Measurements from ENCODE around the gene MEP1B.

Gene MEP1B

GRCh38 chr18:32261003-32261402, 71.2 kb downstream of the MEP1B start:
- Histone ChIP-seq H3K4me2 (ENCODE audit: insufficient read depth, low read length) (no peak overlapping the region), H3K4me1 (ENCODE audit: insufficient read depth, low read length) (no peaks in the 10 kb centered on the region), H4K20me1 (ENCODE audit: insufficient read depth, low read length) (no peaks in the 10 kb centered on the region), H3K27ac (ENCODE audit: low read length) (no peak overlapping the region), H3K79me2 (ENCODE audit: insufficient read depth, low read length) (no peaks in the 10 kb centered on the region), H3K4me3 (ENCODE audit: low read depth in 1 of 2, low read length in 2 of 2) (no peak overlapping the region), H3K27me3 (ENCODE audit: insufficient read depth, low read length, poor library complexity) (peaks cover 3% of the 10 kb centered on the region), H3K9ac (ENCODE audit: low read depth, low read length) (no peak overlapping the region), H3K9me3 (ENCODE audit: insufficient read depth, low read length, severe bottlenecking) (no peaks in the 10 kb centered on the region), H3K36me3 (ENCODE audit: insufficient read depth, low read length) (no peaks in the 10 kb centered on the region), H2AFZ (ENCODE audit: low read depth, low read length) (no peak overlapping the region)
- no peak for DNase-seq
- TF ChIP-seq CTCF (IDR thresholded peaks at IDR 0.05; ENCODE audit: borderline replicate concordance, extremely low read depth, low read length, poor library complexity, severe bottlenecking) (peak; percentile 11), EZH2 (IDR thresholded peaks at IDR 0.05; ENCODE audit: borderline replicate concordance, low read depth, low read length, severe bottlenecking) (no peak)
- ATAC-seq (ENCODE audit: insufficient read depth, low read depth): no peak

GRCh38 chr18:32262092-32262491, 72.3 kb downstream of the MEP1B start:
- peaks cover 3% of the 10 kb centered on the region for H3K27me3 ChIP-seq (ENCODE audit: insufficient read depth, low read length, poor library complexity)
- H3K4me1 ChIP-seq (ENCODE audit: insufficient read depth, low read length): no peaks in the 10 kb centered on the region
- H3K79me2 ChIP-seq (ENCODE audit: insufficient read depth, low read length): no peaks in the 10 kb centered on the region
- no peak overlapping the region for H3K4me2 ChIP-seq (ENCODE audit: insufficient read depth, low read length)
- H4K20me1 ChIP-seq (ENCODE audit: insufficient read depth, low read length): no peaks in the 10 kb centered on the region
- no peak overlapping the region for H3K4me3 ChIP-seq (ENCODE audit: low read depth in 1 of 2, low read length in 2 of 2)
- TF ChIP-seq EZH2 (IDR thresholded peaks at IDR 0.05; ENCODE audit: borderline replicate concordance, low read depth, low read length, severe bottlenecking) (no peak), CTCF (IDR thresholded peaks at IDR 0.05; ENCODE audit: borderline replicate concordance, extremely low read depth, low read length, poor library complexity, severe bottlenecking) (no peak)
- no peak for DNase-seq
- ATAC-seq (ENCODE audit: insufficient read depth, low read depth): no peak
- no peak overlapping the region for H3K27ac ChIP-seq (ENCODE audit: low read length)
- no peak overlapping the region for H3K9ac ChIP-seq (ENCODE audit: low read depth, low read length)
- H2AFZ ChIP-seq (ENCODE audit: low read depth, low read length): no peak overlapping the region
- no peaks in the 10 kb centered on the region for H3K36me3 ChIP-seq (ENCODE audit: insufficient read depth, low read length)
- H3K9me3 ChIP-seq (ENCODE audit: insufficient read depth, low read length, severe bottlenecking): no peaks in the 10 kb centered on the region

GRCh38 chr18:32264401-32264800, 74.6 kb downstream of the MEP1B start:
- Histone ChIP-seq H3K79me2 (ENCODE audit: insufficient read depth, low read length) (no peaks in the 10 kb centered on the region), H3K4me2 (ENCODE audit: insufficient read depth, low read length) (no peak overlapping the region), H2AFZ (ENCODE audit: low read depth, low read length) (no peak overlapping the region), H4K20me1 (ENCODE audit: insufficient read depth, low read length) (no peaks in the 10 kb centered on the region), H3K4me1 (ENCODE audit: insufficient read depth, low read length) (no peaks in the 10 kb centered on the region), H3K27me3 (ENCODE audit: insufficient read depth, low read length, poor library complexity) (peaks cover 3% of the 10 kb centered on the region), H3K4me3 (ENCODE audit: low read depth in 1 of 2, low read length in 2 of 2) (no peak overlapping the region), H3K27ac (ENCODE audit: low read length) (no peak overlapping the region), H3K36me3 (ENCODE audit: insufficient read depth, low read length) (no peaks in the 10 kb centered on the region), H3K9me3 (ENCODE audit: insufficient read depth, low read length, severe bottlenecking) (no peaks in the 10 kb centered on the region), H3K9ac (ENCODE audit: low read depth, low read length) (no peak overlapping the region)
- DNase-seq (no peak), ATAC-seq (ENCODE audit: insufficient read depth, low read depth) (no peak)
- TF ChIP-seq CTCF (IDR thresholded peaks at IDR 0.05; ENCODE audit: borderline replicate concordance, extremely low read depth, low read length, poor library complexity, severe bottlenecking) (no peak), EZH2 (IDR thresholded peaks at IDR 0.05; ENCODE audit: borderline replicate concordance, low read depth, low read length, severe bottlenecking) (no peak)

- no peaks in the 10 kb centered on the region for H3K36me3 ChIP-seq (ENCODE audit: insufficient read depth, low read length)
- H3K4me2 ChIP-seq (ENCODE audit: insufficient read depth, low read length): no peak overlapping the region
- no peaks in the 10 kb centered on the region for H3K4me1 ChIP-seq (ENCODE audit: insufficient read depth, low read length)
- ATAC-seq (ENCODE audit: insufficient read depth, low read depth) (no peak), DNase-seq (no peak)
- H3K27ac ChIP-seq (ENCODE audit: low read length): no peak overlapping the region
- no peak for TF ChIP-seq CTCF (IDR thresholded peaks at IDR 0.05; ENCODE audit: borderline replicate concordance, extremely low read depth, low read length, poor library complexity, severe bottlenecking)
- TF ChIP-seq EZH2 (IDR thresholded peaks at IDR 0.05; ENCODE audit: borderline replicate concordance, low read depth, low read length, severe bottlenecking): no peak
- H3K4me3 ChIP-seq (ENCODE audit: low read depth in 1 of 2, low read length in 2 of 2): no peak overlapping the region
- H3K9me3 ChIP-seq (ENCODE audit: insufficient read depth, low read length, severe bottlenecking): no peaks in the 10 kb centered on the region
- H4K20me1 ChIP-seq (ENCODE audit: insufficient read depth, low read length): no peaks in the 10 kb centered on the region
- H2AFZ ChIP-seq (ENCODE audit: low read depth, low read length): no peak overlapping the region
- no peak overlapping the region for H3K9ac ChIP-seq (ENCODE audit: low read depth, low read length)
- H3K79me2 ChIP-seq (ENCODE audit: insufficient read depth, low read length): no peaks in the 10 kb centered on the region
- H3K27me3 ChIP-seq (ENCODE audit: insufficient read depth, low read length, poor library complexity): peaks cover 7% of the 10 kb centered on the region
Measured at GRCh38 chr18:32267463-32267862, 77.6 kb downstream of the MEP1B start.

Measured in DND-41 (cell line).